Measurements from ENCODE around the gene TEX53. TPM values are rescaled to one million over a fixed set of nuclear protein-coding genes. Genes with fewer than 3 reads are reported as not detected.

The TEX53 gene
- total RNA-seq, 1 donor from 2014 or later, result not detected

- no peak overlapping the region for H3K4me3 Mint-ChIP-seq (ENCODE audit: unreplicated experiment)
- no peak overlapping the region for H3K27ac Mint-ChIP-seq (ENCODE audit: unreplicated experiment)
- no peaks in the 10 kb centered on the region for H3K36me3 Mint-ChIP-seq (ENCODE audit: low read depth, unreplicated experiment)
- no peaks in the 10 kb centered on the region for H3K4me1 Mint-ChIP-seq (ENCODE audit: unreplicated experiment)
- DNase-seq (ENCODE audit: low spot score), result no peak
- H3K9me3 Mint-ChIP-seq (ENCODE audit: unreplicated experiment), result no peaks in the 10 kb centered on the region
- H3K27me3 Mint-ChIP-seq (ENCODE audit: unreplicated experiment), result no peaks in the 10 kb centered on the region
- TF ChIP-seq CTCF (IDR thresholded peaks at IDR 0.05; ENCODE audit: unreplicated experiment), result no peak
Measured at GRCh38 chr9:114695948-114696347, 38.3 kb upstream of the TEX53 start.

- no peak for DNase-seq (ENCODE audit: low spot score)
- Mint-ChIP-seq H3K36me3 (ENCODE audit: low read depth, unreplicated experiment) (no peaks in the 10 kb centered on the region), H3K4me1 (ENCODE audit: unreplicated experiment) (no peaks in the 10 kb centered on the region), H3K27ac (ENCODE audit: unreplicated experiment) (no peak overlapping the region), H3K27me3 (ENCODE audit: unreplicated experiment) (peaks cover 2% of the 10 kb centered on the region), H3K9me3 (ENCODE audit: unreplicated experiment) (no peaks in the 10 kb centered on the region), H3K4me3 (ENCODE audit: unreplicated experiment) (no peak overlapping the region)
- TF ChIP-seq CTCF (IDR thresholded peaks at IDR 0.05; ENCODE audit: unreplicated experiment), result no peak
Measured at GRCh38 chr9:114694719-114695269, 37.2 kb upstream of the TEX53 start.

- no peak for DNase-seq (ENCODE audit: low spot score)
- H3K27me3 Mint-ChIP-seq (ENCODE audit: unreplicated experiment), result peaks cover 2% of the 10 kb centered on the region
- no peak for TF ChIP-seq CTCF (IDR thresholded peaks at IDR 0.05; ENCODE audit: unreplicated experiment)
- H3K9me3 Mint-ChIP-seq (ENCODE audit: unreplicated experiment), result no peaks in the 10 kb centered on the region
- no peak overlapping the region for H3K27ac Mint-ChIP-seq (ENCODE audit: unreplicated experiment)
- H3K36me3 Mint-ChIP-seq (ENCODE audit: low read depth, unreplicated experiment), result no peaks in the 10 kb centered on the region
- no peak overlapping the region for H3K4me3 Mint-ChIP-seq (ENCODE audit: unreplicated experiment)
- no peaks in the 10 kb centered on the region for H3K4me1 Mint-ChIP-seq (ENCODE audit: unreplicated experiment)
Measured at GRCh38 chr9:114694146-114694545, 36.5 kb upstream of the TEX53 start.

- Mint-ChIP-seq H3K4me1 (ENCODE audit: unreplicated experiment) (no peaks in the 10 kb centered on the region), H3K9me3 (ENCODE audit: unreplicated experiment) (no peaks in the 10 kb centered on the region), H3K4me3 (ENCODE audit: unreplicated experiment) (no peak overlapping the region), H3K27ac (ENCODE audit: unreplicated experiment) (no peak overlapping the region), H3K27me3 (ENCODE audit: unreplicated experiment) (peaks cover 2% of the 10 kb centered on the region), H3K36me3 (ENCODE audit: low read depth, unreplicated experiment) (no peaks in the 10 kb centered on the region)
- no peak for TF ChIP-seq CTCF (IDR thresholded peaks at IDR 0.05; ENCODE audit: unreplicated experiment)
- no peak for DNase-seq (ENCODE audit: low spot score)
Measured at GRCh38 chr9:114693248-114693855, 35.7 kb upstream of the TEX53 start.

- Mint-ChIP-seq H3K27ac (ENCODE audit: unreplicated experiment) (no peak overlapping the region), H3K4me1 (ENCODE audit: unreplicated experiment) (no peaks in the 10 kb centered on the region), H3K36me3 (ENCODE audit: low read depth, unreplicated experiment) (no peaks in the 10 kb centered on the region), H3K9me3 (ENCODE audit: unreplicated experiment) (no peaks in the 10 kb centered on the region), H3K4me3 (ENCODE audit: unreplicated experiment) (no peak overlapping the region), H3K27me3 (ENCODE audit: unreplicated experiment) (peaks cover 2% of the 10 kb centered on the region)
- no peak for TF ChIP-seq CTCF (IDR thresholded peaks at IDR 0.05; ENCODE audit: unreplicated experiment)
- DNase-seq (ENCODE audit: low spot score), result no peak
Measured at GRCh38 chr9:114691956-114692295, 34.3 kb upstream of the TEX53 start.
